Measurements from ENCODE around the gene GPC6.

Gene GPC6

GRCh38 chr13:93325303-93326233, 99.0 kb downstream of the GPC6 start:
- DNase-seq: no peak

- DNase-seq: no peak
These were observed 99.7 kb downstream of the GPC6 start for GRCh38 chr13:93326234-93326811.

GRCh38 chr13:93328943-93329342, 102.3 kb downstream of the GPC6 start:
- no peak for DNase-seq

GRCh38 chr13:93336728-93337127, 110.1 kb downstream of the GPC6 start:
- DNase-seq: no peak

GRCh38 chr13:93338030-93338429, 111.4 kb downstream of the GPC6 start:
- no peak for DNase-seq

- DNase-seq: no peak
These were observed 112.3 kb downstream of the GPC6 start for GRCh38 chr13:93338906-93339305.

- no peak for DNase-seq
These were observed 112.9 kb downstream of the GPC6 start for GRCh38 chr13:93339550-93339949.

GRCh38 chr13:93341517-93341916, 114.9 kb downstream of the GPC6 start:
- no peak for DNase-seq

DNA sequence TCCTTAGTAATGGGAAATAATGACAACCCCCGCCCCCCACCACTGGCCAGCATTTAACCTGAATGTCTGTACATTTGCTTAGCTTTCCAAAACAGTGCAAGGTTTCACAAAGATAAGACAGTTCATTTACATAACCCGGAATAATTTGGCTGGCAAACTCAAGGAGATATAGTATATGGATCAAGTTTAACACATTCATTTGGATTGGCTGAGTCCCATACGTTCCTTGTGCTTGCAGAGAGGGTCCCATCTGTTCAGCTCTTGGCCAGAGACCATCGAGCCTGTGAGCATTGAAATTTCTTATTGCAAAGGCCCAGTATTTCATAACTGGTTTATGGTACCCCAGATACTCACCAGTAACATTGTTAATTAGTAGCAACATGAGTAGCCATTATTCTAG, 116.5 kb downstream of the GPC6 start:
- no peak for DNase-seq

DNA sequence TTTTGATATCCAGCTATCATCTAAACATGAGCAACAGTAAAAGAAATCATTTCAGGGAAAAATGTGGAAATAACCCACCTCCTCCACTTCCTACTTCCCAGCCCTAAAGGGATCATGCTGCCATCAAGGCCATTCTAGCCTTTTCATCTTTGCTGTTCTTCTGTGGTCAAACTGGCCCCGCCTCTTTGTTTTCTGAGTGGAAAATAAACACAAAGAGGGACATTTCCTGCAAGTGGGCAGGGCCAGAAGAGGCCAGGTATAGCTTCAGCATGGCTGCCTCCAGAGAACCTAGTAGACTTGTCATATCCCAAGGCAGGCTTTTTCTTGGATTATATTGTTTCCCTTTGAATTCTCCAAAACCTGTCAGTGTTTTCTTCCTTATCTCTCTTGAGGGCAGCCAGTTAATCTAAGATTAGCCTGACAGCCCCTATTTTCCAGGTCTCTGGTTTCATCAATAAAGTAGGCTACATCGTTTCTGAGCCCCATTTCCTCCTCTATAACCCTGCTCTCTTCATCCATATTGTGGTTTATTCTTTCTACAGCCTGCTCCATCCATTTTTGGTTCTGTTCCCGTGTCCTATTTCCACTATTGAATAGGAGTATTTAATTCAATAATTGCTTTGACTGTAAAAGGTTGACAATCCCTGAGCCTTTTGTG, 117.6 kb downstream of the GPC6 start:
- DNase-seq: no peak

- no peak for DNase-seq
These were observed 118.4 kb downstream of the GPC6 start for GRCh38 chr13:93345024-93345423.

DNA sequence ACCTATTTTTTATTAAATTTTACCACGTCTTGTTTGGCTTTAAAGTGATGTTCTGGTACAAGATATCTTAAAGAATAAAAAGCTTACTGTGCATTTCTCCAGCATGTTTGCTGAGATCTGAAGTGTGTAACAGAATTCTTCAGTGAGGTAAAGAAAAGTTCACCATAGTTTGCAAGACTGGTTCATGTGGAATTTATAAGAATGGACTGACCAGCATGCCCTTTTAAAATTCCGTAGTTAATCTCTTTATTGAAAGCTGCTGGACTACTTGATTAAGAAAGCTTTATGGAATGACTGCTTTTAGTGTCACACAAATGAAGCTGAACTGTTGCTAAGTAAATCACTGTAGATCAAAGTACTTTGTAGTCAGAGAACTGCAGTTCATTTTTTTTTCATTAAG, 119.2 kb downstream of the GPC6 start:
- DNase-seq: no peak

GRCh38 chr13:93352616-93353015, 126.0 kb downstream of the GPC6 start:
- DNase-seq: no peak

GRCh38 chr13:93355094-93355493, 128.5 kb downstream of the GPC6 start:
- DNase-seq: no peak

GRCh38 chr13:93356469-93356868, 129.9 kb downstream of the GPC6 start:
- no peak for DNase-seq

DNA sequence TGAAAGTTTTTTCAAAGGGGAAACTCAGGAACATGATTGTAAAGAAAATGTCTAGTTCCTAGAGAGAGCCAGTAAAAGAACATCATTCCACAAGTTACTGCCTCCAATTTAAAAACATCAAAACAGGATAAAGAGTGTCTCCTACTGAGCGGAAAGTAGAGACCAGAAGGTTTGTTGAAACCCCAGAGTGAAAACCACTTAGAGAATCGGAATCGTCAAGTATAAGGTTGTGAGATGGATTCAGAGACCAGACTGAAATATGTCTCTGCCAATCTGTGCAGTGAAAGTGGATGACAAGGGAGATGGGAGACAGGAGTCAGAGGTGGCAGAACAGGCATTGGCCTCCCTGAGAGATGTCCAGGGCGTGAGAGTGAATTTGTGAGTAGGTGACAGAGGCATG, 133.4 kb downstream of the GPC6 start:
- DNase-seq: no peak

DNA sequence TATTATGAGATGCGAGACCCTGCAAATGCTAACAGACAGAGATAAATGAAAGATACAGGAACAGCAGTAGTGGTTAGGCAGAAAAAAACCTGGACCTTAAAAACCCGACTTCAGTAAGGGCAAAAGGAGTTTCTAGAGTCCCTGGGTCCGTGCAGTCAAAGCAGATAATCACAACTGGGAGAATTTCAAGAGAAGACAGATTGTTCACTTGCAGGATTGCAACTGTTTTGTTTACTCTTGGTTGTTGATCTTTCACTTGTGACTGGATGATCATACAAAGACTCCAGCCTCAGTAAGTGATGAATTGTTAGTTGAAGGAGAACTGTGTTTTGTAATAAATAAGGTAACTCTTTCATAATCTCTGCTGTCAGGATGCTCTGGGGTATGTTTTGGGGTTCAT, 135.1 kb downstream of the GPC6 start:
- no peak for DNase-seq

GRCh38 chr13:93364166-93364565, 137.6 kb downstream of the GPC6 start:
- DNase-seq: no peak

GRCh38 chr13:93368296-93368695, 141.7 kb downstream of the GPC6 start:
- DNase-seq: no peak

- DNase-seq: no peak
These were observed 142.1 kb downstream of the GPC6 start for GRCh38 chr13:93368718-93369117.

DNA sequence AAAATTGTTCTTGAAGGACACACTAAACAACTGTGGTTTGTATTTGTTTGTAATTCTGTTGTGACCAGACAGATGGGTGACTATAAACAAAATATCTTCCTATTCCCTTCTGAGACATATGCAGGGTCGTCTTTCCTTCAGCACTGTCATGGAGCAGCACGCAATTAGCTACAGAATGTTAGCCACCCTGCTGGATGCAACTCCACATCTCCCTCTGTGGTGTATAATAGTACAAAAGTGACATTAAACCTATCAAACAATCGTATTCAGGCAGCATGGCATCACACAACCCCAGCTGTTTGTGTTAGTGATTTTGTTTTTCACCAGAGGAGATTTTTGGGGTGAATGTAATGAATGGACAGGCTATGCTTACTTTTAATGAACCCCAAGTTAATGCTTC, 146.2 kb downstream of the GPC6 start:
- no peak for DNase-seq

- DNase-seq: no peak
These were observed 148.9 kb downstream of the GPC6 start for GRCh38 chr13:93375491-93375890.

DNA sequence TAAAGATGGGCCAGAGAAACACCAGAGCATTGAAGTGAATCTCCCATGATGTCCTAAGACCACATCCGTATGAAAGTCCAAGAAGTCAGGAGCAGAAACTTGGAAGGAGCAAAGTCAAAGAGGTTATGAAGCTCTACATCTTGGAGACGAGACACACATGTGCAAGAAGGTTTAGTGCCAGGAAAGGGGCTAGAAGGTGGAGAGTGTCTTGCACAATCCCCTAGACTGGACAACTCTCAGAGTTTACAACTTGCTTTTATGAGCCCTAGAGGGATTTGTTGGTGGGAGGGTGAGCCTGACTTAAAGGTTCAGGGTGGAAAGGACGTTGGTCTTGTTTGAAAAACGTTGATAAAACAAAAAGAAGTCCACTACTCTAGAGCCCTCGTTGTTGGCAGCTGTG, 150.6 kb downstream of the GPC6 start:
- DNase-seq: no peak

- no peak for DNase-seq
These were observed 151.6 kb downstream of the GPC6 start for GRCh38 chr13:93378184-93378583.

Measured in stimulated activated CD4-positive, alpha-beta T cell treated with anti-CD3 and anti-CD28 coated beads, Interleukin-15, amount 100 ng/mL, for 24 hours (primary cell).